A172 (cell line): ENCODE results near the gene ZNF385D. TPM values are rescaled to one million over a fixed set of nuclear protein-coding genes. Genes with fewer than 3 reads are reported as not detected.

Source experiments
- DNase-seq: peaks from one replicate; pipeline ENCODE4 v3.0.0-alpha.2; 2015; ENCODE audit warnings: low spot score
- total RNA-seq: library from RNA; depleted of rRNA; stranded (reverse); fragments of >200 nt; shearing (Covaris generic); gene quantifications from 2 replicates; pipeline ENCODE4 v1.2.3, GENCODE V29; 2014

ZNF385D gene
- total RNA-seq, 1 experiment from 2014 or later, result not detected

DNA sequence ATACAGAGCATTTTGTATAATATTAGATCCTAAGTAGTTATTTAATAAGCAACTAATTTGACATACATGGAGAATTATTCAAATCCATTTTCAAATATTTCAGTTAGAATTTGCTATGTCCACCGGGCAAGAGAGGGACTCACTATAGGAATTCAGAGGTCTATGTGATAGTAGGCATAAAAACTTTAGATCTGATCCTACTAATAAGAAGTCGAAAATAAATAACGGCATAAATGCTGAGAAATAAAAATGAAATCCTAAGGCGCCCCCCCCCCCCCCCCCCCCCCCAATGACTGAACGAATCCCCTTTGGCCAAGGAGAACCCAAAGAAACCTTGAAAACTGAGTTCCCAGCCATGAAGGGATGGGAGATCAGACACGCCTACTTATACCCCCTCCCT lies 80.6 kb downstream of the ZNF385D start:
- no peak for DNase-seq

DNA sequence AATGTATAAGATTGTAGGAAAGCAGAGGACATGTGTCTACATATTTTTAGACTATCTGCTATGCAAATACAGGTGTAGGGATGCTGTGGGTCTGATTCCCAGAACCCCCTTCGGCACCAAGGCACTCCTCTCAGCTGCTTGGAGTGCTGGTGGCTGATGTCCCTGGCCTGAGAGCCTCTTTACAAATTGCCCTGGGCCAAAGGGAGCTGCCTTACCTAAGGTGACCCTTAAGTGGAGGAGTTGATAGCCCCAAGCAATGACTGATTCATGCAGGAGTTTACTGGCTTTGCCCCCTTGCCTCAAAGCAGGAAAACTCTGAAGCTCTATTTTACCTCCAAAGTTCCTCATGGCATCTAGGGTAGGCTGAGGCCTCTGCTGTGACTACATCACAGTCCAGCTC lies 83.0 kb downstream of the ZNF385D start:
- no peak for DNase-seq

DNA sequence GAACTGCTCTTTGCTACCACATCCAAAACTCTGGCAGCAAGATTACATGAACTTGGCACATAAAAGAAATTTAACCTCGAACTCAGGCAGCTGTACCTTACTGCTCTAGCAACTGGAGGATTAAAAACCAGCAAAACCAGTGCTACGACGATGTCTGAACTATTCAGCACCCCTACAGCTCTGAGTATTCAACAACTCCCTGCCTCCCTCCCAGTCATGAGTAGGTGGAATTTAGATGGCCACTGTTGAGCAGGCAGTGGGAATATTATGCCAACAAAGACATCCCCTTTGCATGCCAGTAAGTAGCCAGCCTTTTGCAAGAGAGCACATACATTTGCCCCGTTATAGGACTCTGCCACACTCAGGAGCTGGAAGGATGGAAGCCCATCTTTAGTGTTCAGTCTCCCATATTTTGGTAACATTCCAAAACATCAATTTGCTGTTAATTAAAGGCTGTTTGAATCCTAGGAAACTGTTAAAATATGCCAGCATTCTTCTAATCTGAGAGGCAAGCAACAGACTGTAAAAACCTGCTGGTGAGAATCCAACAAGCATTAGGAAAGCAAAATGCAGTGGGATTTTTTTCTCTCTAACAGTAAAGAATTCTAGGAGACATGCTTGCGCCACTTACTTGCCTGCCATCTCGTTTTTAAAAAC lies 85.4 kb downstream of the ZNF385D start:
- no peak for DNase-seq

DNA sequence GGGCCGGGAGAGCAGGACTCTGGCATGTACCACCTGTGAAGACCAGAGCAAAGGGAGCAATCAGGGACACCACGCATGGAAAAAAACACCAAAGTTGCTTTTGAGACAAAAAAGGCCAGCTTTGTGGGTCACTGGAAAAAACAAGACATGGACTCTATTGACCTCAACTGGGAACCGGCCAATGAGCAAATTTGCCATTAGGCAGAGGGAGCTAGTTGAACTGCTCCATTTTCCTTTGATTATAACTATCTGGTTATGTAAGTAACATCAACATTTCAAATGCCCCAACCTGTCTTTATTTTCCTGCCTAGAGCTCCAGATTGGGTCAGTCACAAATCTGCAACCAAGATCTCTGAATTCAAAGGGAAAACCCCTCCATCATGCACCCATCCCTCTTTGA lies 86.0 kb downstream of the ZNF385D start:
- no peak for DNase-seq

DNA sequence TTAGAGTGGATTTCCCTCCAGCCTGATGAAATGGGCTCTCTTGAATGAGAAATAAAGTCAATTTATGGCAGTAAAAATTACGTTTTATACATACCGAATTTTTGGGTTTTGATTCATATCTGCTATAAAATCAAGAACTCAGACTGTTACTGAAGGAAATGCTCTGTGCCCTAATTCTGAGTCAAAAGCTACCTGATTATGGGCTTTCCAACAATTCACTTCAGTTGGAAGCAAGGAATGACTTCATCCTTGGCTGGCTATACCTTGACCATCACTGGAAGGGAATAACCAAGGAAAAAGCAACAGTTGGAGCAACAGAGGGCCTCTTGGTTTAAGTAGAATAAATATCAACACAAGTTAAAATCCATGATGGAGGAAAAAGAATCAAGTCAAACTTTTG lies 88.6 kb downstream of the ZNF385D start:
- no peak for DNase-seq

DNA sequence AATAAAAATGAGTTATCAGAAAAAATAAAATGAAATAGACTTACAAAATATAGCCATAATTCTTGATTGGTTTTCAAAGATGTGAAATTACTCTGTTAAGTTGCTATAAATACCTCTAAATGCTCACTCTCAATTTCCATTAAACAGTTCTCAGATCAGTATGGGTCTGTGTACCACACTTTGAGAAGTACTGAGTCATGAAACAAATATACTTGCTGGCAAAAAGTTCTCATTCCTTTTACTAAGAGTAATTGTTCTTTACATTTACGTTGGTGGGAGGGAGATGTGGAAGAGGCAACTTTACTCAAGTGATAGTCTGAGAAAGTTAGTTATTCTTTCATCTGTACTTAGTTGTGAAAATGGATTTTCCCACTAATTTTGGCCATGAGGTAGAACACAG lies 96.3 kb downstream of the ZNF385D start:
- DNase-seq, result peak; percentile 60

DNA sequence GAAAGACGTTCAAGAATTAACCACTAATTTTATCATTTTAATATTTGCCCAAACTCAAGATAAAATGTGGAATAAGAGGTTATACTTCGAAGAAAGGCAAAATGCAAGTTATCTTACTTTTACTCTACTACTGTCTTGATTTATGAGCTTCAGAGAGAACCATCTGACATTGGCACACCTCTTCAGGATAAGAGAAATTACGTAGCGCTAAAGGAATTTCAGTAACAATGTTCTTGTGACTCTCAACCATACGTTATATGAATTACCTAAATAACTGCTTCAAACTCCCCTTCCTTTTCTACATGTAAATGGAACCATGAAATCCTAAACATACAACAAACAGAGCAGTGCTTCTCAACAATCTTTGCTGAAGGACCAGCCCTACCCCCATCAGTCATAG lies 96.8 kb downstream of the ZNF385D start:
- peak; percentile 77 for DNase-seq

DNA sequence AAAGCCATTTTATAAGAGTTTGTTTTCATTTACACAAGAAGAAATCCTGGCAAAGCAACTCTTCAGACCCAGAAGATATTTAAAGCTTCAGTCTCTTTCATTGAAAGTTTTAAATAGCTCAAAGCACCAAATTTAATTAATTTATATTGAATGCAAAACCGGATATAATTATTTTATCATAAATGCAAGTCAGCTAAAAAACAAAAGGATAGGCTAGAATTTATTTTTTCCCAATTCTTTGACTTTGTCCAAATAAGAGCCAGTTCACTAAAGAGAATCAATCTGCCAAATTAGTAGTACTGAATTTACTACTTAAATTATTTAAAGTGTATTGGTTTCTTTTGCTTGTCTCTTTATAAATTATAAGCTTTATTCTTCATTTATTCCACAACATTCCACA lies 101.5 kb downstream of the ZNF385D start:
- DNase-seq, result no peak

DNA sequence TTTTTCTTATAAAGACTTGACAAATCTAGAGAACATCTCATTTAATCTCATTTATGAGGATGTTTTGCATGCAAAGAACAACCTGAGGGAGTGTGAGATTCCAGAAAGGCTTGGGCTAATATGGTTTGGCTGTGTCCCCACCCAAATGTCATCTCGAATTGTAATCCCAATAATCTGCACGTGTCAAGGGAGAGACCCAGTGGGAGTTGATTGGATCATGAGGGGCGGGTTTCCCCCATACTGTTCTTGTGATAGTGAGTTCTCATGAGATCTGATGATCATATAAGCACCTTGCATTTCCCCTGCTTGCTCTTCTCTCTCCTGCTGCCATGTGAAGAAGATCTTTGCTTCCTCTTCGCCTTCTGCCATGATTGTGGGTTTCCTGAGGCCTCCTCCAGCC lies 103.0 kb downstream of the ZNF385D start:
- no peak for DNase-seq

DNA sequence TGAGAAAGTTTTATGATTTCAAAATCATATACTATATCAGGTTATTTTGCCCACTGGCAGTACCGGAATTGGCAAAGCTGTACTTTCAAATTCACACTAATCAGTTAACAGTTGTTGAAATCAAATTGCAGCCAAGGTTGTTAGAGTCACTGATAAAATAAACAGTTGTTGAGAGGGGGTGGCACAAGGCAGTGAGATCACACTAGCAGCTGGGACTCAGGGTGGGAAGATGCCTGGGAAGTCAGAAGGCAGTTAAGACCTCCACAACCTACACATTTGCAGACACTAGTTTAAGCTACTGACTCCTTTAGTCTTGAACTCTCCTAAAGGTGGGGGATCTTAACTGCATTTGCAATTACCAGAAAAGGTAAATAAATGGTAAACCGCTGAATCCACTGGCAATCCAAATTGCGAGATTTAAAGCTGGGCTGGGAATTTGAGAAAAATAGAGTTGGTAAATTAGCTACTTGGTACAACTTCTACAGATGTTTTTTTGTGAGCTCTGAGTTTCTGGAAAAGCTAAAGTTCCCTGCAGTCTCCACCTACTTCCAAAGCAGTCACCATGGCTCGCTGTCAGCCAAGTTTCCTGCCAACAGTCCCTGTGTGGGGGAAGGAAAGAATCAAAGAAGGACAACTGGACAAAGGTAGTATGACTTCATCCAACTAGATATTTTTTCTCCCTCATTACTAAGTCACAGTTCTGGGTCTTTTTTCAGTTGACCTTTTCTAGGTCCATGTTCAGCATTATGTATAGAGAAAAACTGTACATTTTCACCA lies 105.7 kb downstream of the ZNF385D start:
- DNase-seq, result peak; percentile 35

DNA sequence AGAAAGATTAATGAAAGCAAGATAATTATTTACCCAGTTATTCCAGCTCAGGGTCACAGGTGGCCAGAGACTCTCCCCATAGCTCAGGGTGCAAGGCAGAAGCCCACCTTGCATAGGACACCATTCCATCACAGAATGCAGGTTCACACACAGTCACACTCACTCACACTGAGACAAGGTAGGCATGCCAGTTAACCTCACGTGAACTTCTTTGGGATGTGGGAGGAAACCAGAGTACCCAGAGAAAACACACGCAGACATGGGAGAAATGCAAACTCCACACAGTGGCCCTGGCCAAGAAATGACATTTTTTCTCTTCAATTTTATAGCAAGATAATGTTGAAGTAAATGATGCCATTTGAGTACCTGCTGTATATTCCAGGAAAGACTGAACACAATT lies 106.7 kb downstream of the ZNF385D start:
- DNase-seq, result no peak

DNA sequence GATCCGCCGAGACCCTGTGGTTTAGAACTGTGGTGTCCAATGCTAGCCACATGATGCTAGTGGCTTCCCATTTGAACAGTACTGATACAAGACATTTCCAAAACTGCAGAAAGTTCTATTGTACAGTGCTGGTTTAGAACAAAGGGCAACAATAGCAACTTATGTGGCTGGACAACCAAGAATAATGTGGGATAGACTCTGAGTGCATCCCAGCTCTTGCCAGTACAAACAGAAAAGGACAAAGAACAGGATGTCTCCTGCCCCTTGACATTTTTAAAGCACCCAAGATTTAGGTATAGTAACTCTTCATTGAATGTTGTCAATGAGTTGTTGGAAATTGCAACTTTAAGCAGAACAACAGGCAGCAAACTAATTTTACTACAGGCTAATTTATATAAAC lies 107.3 kb downstream of the ZNF385D start:
- DNase-seq, result no peak

DNA sequence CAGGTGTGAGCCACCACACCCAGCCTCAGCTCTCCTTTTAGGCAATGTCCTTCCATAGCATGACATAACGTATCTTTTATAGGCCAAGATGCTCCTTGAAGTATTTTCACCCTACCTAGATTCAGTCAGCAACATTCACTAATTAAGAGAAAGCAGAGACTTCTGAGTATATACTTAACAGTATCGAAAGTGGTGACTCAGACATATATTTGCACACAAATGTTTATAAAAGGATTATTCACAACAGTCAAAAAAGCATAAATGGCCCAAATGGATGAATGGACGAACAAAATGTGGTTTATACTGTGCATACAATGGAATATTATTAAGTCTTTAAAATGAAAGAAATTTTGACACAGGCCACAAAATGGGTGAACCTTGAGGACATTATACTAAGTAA lies 108.6 kb downstream of the ZNF385D start:
- DNase-seq, result no peak

DNA sequence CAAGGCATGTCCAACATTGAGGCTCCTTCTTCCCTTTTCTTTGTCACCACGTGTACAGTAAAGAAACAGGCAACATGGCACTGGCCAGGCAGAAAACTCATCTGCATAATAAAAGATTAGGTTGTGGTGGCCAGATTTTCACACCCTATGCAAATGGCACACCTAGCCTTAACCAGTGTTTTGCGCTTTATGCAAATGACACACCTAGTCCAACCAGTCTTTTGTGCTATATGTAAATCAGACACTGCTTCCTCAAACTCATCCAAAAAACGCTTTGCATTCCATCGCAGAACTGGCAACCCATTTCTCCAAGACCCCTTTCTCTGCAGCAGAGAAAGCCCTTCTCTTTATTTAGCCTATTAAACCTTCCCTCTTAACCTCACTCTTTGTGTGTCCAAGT lies 109.1 kb downstream of the ZNF385D start:
- DNase-seq, result no peak

DNA sequence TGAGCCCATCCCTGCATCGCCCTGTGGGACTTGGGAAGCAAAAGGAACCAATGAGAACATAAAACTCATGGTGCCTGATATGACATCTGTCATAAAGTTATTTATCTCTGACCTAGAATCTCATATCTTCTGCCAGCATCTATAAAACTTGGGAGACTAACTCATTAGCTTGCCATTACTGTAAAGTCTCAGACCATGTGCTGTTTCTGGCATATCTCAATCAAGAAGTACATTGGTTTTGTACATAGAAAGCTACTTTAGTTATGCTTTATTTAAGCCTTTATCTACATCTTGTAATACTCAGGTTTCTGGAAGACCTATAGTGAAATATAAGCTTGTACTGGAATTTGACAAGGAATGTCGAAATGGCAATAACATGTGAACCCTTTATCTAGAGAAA lies 112.5 kb downstream of the ZNF385D start:
- no peak for DNase-seq

DNA sequence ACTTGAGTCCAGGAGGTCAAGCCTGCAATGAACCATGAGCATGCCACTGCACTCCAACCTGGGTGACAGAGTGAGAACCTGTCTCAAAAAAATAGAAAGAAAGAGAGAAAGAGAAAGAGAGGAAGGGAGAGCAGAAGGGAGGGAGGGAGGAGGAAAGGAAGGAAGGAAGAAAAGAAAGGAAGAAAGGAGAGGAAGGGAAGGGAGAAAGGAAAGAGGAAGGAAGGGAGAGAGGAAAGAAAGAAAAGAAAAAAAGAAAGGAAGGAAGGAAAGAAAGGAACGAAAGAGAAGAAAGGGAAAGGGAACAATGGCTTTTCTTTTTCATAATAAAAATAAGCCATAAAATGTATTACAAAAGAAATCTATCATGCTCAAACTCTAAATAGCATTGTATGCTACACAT lies 116.9 kb downstream of the ZNF385D start:
- no peak for DNase-seq

DNA sequence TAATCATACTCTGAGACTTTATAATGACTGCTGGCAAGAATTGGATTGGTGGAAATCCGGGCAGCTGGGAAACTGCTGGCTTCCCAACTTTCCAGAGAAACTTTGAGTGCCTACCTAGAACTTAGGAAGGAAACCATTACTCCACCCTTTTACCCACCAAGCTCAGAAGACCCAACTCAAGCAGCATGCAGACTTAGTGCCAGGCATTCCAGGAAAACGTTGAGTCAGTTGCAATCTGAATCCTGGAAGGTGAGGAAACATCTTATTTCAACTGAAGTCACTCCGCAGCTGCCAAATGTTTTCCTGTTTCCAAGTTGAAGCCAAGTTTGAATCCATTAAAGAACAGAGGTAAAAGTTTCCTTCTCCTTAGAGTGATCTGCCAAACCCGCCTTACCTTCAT lies 126.5 kb downstream of the ZNF385D start:
- no peak for DNase-seq

DNA sequence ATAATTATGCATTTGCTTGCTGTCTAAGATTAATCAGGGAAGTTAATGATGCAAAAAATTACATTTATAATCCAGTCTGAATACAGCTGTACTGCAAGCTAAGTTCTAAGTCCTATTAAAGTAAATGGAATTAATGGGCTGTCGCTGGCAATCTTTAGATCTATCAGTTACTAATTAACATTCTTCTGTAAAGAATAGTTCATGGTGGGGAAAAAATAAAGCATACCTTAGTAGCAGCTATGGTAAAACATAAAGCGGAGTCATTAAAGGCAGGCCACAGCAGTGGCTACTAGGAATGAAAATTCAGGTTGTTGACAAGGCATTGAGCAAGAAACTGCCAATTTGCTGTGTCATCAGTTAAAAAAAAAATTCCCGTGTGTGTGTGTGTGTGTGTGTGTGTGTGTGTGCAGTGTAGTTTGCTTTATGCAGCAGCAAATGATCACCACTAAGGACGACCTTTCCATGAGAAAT lies 129.8 kb downstream of the ZNF385D start:
- DNase-seq, result no peak

DNA sequence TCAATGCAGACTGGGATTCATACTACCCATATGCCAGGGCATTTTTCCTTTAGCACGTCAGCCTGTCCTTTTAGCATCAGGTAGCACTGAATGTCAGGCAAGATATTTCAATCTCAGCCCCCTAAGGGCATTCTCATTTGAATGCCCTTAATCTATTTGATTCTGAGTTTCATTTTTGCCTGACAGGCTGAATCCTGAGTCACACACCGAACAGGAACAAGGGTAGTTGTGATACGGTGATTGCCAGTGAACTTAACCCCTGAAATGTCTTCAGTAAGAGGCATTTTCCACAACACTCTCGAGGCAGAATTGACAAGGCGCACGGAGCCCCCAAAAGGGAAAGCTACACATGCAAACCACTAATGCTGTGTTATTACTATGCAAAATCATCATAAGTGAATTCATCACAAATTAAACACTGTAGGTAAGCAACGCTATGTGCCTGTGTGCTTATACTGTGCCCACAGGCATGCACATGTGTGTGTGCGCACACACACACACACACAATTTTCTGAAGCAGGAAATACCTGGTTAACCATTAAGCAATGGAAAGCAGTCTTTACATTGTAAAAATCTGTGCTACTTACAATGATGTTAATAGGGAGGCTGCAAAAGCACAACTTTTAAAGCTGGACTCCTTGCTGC lies 130.4 kb downstream of the ZNF385D start:
- DNase-seq, result no peak

DNA sequence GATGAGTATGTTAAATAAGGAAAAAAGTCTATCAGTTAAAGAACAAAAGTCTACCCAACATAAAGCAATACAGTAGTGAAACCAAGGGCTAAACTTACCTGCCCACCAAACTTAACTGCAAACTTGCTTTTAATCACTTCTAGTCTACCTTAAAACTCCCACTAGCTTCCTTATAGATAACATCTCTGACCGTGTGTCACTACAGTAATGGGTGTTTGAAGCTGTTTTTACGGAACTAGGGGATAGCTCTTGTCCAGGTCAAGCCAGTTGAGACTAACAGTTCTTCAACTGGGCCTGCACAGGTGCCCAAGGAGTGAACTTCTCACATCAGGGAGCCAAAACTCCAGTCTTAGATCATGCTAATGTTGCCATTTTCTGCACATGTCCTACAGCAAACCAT lies 132.3 kb downstream of the ZNF385D start:
- no peak for DNase-seq

DNA sequence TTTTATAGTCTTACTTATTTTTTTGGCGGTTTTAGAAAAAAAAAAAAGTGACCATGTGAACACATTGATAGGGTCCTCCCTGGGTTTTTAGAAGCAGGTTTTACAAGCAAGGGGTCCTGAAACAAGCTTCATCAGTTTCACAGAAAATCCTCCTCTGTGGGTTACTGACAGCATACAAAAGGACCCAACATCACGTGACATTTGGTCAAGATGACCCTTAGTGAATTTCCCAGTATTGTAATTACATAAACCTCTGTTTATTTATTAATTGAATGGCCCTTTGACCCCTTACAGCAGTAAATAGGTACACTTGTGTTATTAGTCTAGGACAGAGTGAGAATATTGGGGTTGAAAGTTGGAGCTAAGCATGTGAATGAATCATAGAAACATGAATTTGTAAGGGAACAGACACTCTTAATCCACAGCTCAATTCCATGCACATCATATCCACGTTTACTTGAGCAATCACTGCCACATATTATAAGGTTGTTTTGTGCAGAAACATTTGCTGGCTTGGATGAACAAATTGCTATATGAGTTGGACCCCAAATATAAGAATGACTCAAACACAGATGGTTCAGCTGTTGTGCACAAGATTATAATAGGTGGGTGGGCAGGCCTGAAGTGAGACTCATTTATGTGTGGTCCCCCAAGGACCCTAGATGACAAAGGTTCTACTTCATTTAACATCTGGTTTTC lies 137.5 kb downstream of the ZNF385D start:
- DNase-seq, result no peak

DNA sequence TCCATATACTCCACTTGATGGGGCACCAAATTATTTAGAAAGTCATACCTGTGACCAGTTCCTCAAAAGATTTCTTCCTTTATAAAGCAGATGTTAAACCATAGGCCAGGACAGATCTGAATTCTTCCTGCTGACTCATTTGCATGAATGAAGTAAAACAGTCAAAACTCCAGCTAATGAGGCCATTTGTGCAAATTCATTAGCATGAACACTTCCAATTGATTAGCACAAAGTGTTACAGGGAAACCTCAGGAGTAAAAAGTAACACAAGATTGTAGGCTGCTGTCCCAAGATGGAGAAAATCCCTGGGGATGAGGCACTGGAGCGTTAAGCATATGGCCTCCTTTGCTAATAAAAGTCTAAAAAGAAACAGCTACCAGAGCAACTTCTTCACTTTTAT lies 149.8 kb downstream of the ZNF385D start:
- DNase-seq, result no peak
